Pancreas (tissue), 10 donors: ENCODE data around the gene CANT1. TPM values are rescaled to one million over a fixed set of nuclear protein-coding genes. Genes with fewer than 3 reads are reported as not detected.

Source experiments
- ATAC-seq, 4 donors: fragments of 200-7000 bp; cut with Tn5 transposase; one replicate each; pipeline versions ENCODE4 v1.8.0 to v1.9.1; 2020; ENCODE audit warnings: mild to moderate bottlenecking in 4 of 4, moderate library complexity in 4 of 4
- DNase-seq, 6 donors: peaks; one replicate each; pipeline ENCODE4 v3.0.0-alpha.2; 2020
- FAIRE-seq: peaks from 2 replicates; lab custom pipeline; 2012; peaks lifted over from hg19 to GRCh38; lab: Jason Lieb, UNC
- H3K27ac ChIP-seq, 4 donors: fragments of 200-600 bp; sonication (generic); 1 replicate in 3 of 4; 2 replicates in 1 of 4; pipeline versions ENCODE4 v1.5.0 to v1.8.0; 2020
- H3K27me3 ChIP-seq, 4 donors: fragments of 200-600 bp; one replicate each; pipeline ENCODE4 v1.8.0; 2021
- H3K36me3 ChIP-seq, 3 donors: fragments of 200-600 bp; sonication (generic) in 1 of 3; one replicate each; pipeline versions ENCODE4 v1.5.0 to v1.8.0; 2020 to 2021
- H3K4me1 ChIP-seq, 3 donors: fragments of 200-600 bp; one replicate each; pipeline ENCODE4 v1.8.0; 2021
- H3K4me3 ChIP-seq, 4 donors: fragments of 200-600 bp; sonication (generic) in 2 of 4; one replicate each; pipeline versions ENCODE4 v1.5.0 to v1.8.0; 2020 to 2021
- H3K9me3 ChIP-seq, 4 donors: fragments of 200-600 bp; one replicate each; pipeline ENCODE4 v1.8.0; 2021
- CTCF ChIP-seq, 4 donors: fragments of 200-600 bp; sonication (generic) in 3 of 4; IDR thresholded peaks; one replicate each; pipeline versions ENCODE4 v1.5.0 to v1.8.0; 2021; ENCODE audit warnings: antibody characterized with exemption in 4 of 4
- WGBS, 2 donors: extraction: QIAGEN DNeasy Blood & Tissue Kit; methylation state at CpG; one replicate each; pipeline ENCODE4 v1.1.7; 2013; 5-methylcytosine and 5-hydroxymethylcytosine counted together
- intact Hi-C, 3 donors: fragments of 100-400 bp; cut with DNase I; formaldehyde crosslinking; loops; one replicate each; pipeline versions ENCODE4 v1.11.1 to v1.14.2; 2022
- polyA plus RNA-seq, 2 donors: library from polyadenylated mRNA; stranded (reverse); fragments of 200-250 nt; gene quantifications; one replicate each; pipeline ENCODE4 v1.2.3, GENCODE V29; 2013
- total RNA-seq, 6 donors: library from RNA; stranded (reverse); fragmentation: NEBNext Ultra II Directional in 4 of 6; extraction: Animal tissue kit (Norgen Biotek cat#: 25700) in 4 of 6; gene quantifications; one replicate each; pipeline versions ENCODE4 v1.2.1 to v1.2.4, GENCODE V29; 2021 to 2023
- donor health status: healthy with polysubstance abuse.
- donor health status: DM: no; HTN: no; CAD: no; lungs with moderate emphysema.
- donor health status: DM: no; HTN: no; CAD: no.
- donor health status: control.
- donor health status: control.
- donor health status: Bipolar disorder and iron deficiency.
- donor health status: DM: yes; HTN: yes; CAD: no.
- donor health status: DM: no; HTN: no; CAD: no.
- donor health status: DM: no; HTN: no; CAD: no.
- donor health status: DM: yes; HTN: yes; CAD: no.

CANT1 gene
- total and polyA plus RNA-seq, 8 donors: 7.4 to 45.0 (median 25.5) TPM

GRCh38 chr17:78973792-78974520 lies 35.6 kb downstream of the CANT1 start:
- Histone ChIP-seq H3K36me3 (no peaks in the 10 kb centered on the region), H3K27ac (no peak overlapping the region), H3K4me3 (no peak overlapping the region), H3K27me3 (no peaks in the 10 kb centered on the region), H3K4me1 (peaks cover 6 to 13% (median 8%) of the 10 kb centered on the region in 3 donors), H3K9me3 (no peaks in the 10 kb centered on the region)
- FAIRE-seq: no peak
- WGBS, 2 donors: 79 to 82% methylated on average over 23 of the region's 23 CpGs
- DNase-seq: peak in 2 of 6 donors; percentile 53 to 79
- TF ChIP-seq CTCF (IDR thresholded peaks at IDR 0.05): no peak
- intact Hi-C loops: loop anchor here in 1 of 3 donors (5.0 kb wide), 2 partner anchors 107 to 477 kb away; no protein-coding TSS in a partner anchor
- no peak for ATAC-seq

DNA sequence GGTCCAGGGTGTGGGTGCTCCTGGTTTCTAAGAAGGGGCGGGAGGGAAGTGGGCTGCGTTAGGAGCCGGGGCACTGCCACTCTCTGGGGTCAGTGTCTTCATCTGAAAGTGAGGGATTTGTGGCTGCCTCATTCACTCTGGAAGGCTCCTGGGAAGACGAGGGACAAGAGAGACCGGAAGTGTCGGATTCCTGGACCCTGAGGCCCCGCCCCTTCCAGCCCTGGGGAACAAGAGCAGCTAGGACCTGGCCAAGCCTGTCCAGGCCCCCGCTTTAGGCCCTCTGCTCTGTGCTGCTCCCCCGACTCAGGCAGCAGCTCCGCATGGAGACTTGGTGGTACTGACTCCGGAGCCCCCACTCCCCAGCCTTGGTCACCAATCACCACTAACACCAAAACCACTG lies 36.4 kb downstream of the CANT1 start:
- no peaks in the 10 kb centered on the region for H3K9me3 ChIP-seq
- 75 to 78% methylated on average over 11 of the region's 11 CpGs for WGBS, 2 donors
- no peaks in the 10 kb centered on the region for H3K27me3 ChIP-seq
- TF ChIP-seq CTCF (IDR thresholded peaks at IDR 0.05): no peak
- ATAC-seq: no peak
- FAIRE-seq: no peak
- H3K27ac ChIP-seq: no peak overlapping the region
- peaks cover 6 to 13% (median 8%) of the 10 kb centered on the region in 3 donors for H3K4me1 ChIP-seq
- H3K36me3 ChIP-seq: no peaks in the 10 kb centered on the region
- H3K4me3 ChIP-seq: no peak overlapping the region
- intact Hi-C loops: loop anchor here in 1 of 3 donors (5.0 kb wide), 2 partner anchors 106 to 476 kb away; no protein-coding TSS in a partner anchor
- peak in 1 of 6 donors; percentile 72 for DNase-seq

- intact Hi-C loops: loop anchor here in 1 of 3 donors (5.0 kb wide), 2 partner anchors 105 to 475 kb away; no protein-coding TSS in a partner anchor
- H3K27ac ChIP-seq: no peak overlapping the region
- peaks cover 6 to 13% (median 8%) of the 10 kb centered on the region in 3 donors for H3K4me1 ChIP-seq
- no peaks in the 10 kb centered on the region for H3K36me3 ChIP-seq
- WGBS, 2 donors: 86 to 91% methylated on average over 15 of the region's 15 CpGs
- H3K27me3 ChIP-seq: no peaks in the 10 kb centered on the region
- FAIRE-seq (no peak), DNase-seq (peak in 1 of 6 donors; percentile 72), ATAC-seq (no peak)
- H3K4me3 ChIP-seq: no peak overlapping the region
- no peak for TF ChIP-seq CTCF (IDR thresholded peaks at IDR 0.05)
- H3K9me3 ChIP-seq: no peaks in the 10 kb centered on the region
Measured at GRCh38 chr17:78972507-78973105, 37.0 kb downstream of the CANT1 start.

GRCh38 chr17:78971756-78972506 lies 37.6 kb downstream of the CANT1 start:
- Histone ChIP-seq H3K4me1 (peaks cover 6 to 13% (median 8%) of the 10 kb centered on the region in 3 donors), H3K9me3 (no peaks in the 10 kb centered on the region), H3K4me3 (no peak overlapping the region), H3K27ac (no peak overlapping the region), H3K27me3 (no peaks in the 10 kb centered on the region), H3K36me3 (no peaks in the 10 kb centered on the region)
- no peak for TF ChIP-seq CTCF (IDR thresholded peaks at IDR 0.05)
- FAIRE-seq (no peak), ATAC-seq (no peak), DNase-seq (peak in 2 of 6 donors; percentile 58 to 78)
- WGBS, 2 donors: 67 to 74% methylated on average over 22 of the region's 22 CpGs
- intact Hi-C loops: loop anchor here in 1 of 3 donors (5.0 kb wide), 2 partner anchors 105 to 475 kb away; no protein-coding TSS in a partner anchor
